K562 (cell line): ENCODE data around the gene HIPK2. TPM values are rescaled to one million over a fixed set of nuclear protein-coding genes. Genes with fewer than 3 reads are reported as not detected.

ENCODE experiments used
- ATAC-seq: fragments of 200-7000 bp; cut with Tn5 transposase; 3 replicates; pipeline ENCODE4 v1.9.1; 2020; ENCODE audit warnings: moderate library complexity
- BruUV-seq: library from RNA; stranded (reverse); fragments of 400-500 nt; replicated peaks from 2 replicates; lab custom pipeline; 2021; lab: Mats Ljungman, UMichigan
- CTCF ChIA-PET: fragments of 300-600 bp; formaldehyde crosslinking; extraction: SDS; loops from one replicate; lab custom pipeline; 2021; ENCODE audit warnings: low intra/inter-chr PET ratio; lab: Yijun Ruan, JAX
- POLR2A ChIA-PET: fragments of 300-600, 350-650 bp; sonication (Branson Sonifier 250); formaldehyde crosslinking; extraction: SDS; loops from one replicate; lab custom pipeline; 2021; ENCODE audit warnings: antibody characterized with exemption, inconsistent platforms; lab: Yijun Ruan, JAX
- DNase-seq, 4 experiments: peaks; one replicate each; pipeline versions ENCODE4 v3.0.0 to v3.0.0-alpha.2; 2011 to 2018; ENCODE audit warnings: low spot score in 3 of 4, mixed read lengths in 3 of 4; ENCODE audit errors: extremely low read depth in 1 of 4
- FAIRE-seq: peaks from 2 replicates; lab custom pipeline; 2011; peaks lifted over from hg19 to GRCh38; lab: Jason Lieb, UNC
- H2AFZ ChIP-seq: 2 replicates; pipeline ENCODE4 v1.6.0; 2011; ENCODE audit warnings: low read depth, low read length, control low read depth, inconsistent platforms
- H3K27ac ChIP-seq: fragments of 200-600 bp; 3 replicates; pipeline ENCODE4 v1.8.0; 2011; ENCODE audit warnings: low read depth, mild to moderate bottlenecking, control low read depth, inconsistent platforms, low read length, moderate library complexity, mixed read lengths; ENCODE audit errors: extremely low read depth
- H3K27me3 ChIP-seq, 2 experiments: fragments of 300-600 bp in 1 of 2; 2 replicates in 1 of 2; 3 replicates in 1 of 2; pipeline versions ENCODE4 v1.6.0 to v1.8.0; 2011; ENCODE audit warnings: inconsistent platforms in 2 of 2, low read length in 2 of 2, mild to moderate bottlenecking in 1 of 2, mixed read lengths in 1 of 2, moderate library complexity in 1 of 2; ENCODE audit not compliant: control insufficient read depth in 2 of 2, insufficient read depth in 2 of 2
- H3K36me3 ChIP-seq: fragments of 300-600 bp; 3 replicates; pipeline ENCODE4 v1.8.0; 2011; ENCODE audit warnings: mild to moderate bottlenecking, low read length, inconsistent platforms; ENCODE audit not compliant: control insufficient read depth, insufficient read depth
- H3K4me1 ChIP-seq, 2 experiments: fragments of 200-600 bp in 1 of 2; replicated peaks in 1 of 2; 2 replicates in 1 of 2; 3 replicates in 1 of 2; pipeline versions ENCODE4 v1.5.1 to v1.8.0; 2011; ENCODE audit warnings: inconsistent platforms in 2 of 2, low read length in 2 of 2, mild to moderate bottlenecking in 1 of 2, mixed read lengths in 1 of 2, moderate library complexity in 1 of 2; ENCODE audit not compliant: control insufficient read depth in 2 of 2, insufficient read depth in 2 of 2
- H3K4me2 ChIP-seq: 2 replicates; pipeline ENCODE4 v1.6.1; 2011; ENCODE audit warnings: low read length, control low read depth, inconsistent platforms, mixed read lengths; ENCODE audit not compliant: insufficient read depth
- H3K4me3 ChIP-seq: fragments of 200-600 bp; sonication (generic), shearing (Covaris generic); 2 replicates; pipeline ENCODE4 v1.5.1; 2016; ENCODE audit warnings: control low read depth, inconsistent platforms
- H3K79me2 ChIP-seq: fragments of 200-600 bp; 3 replicates; pipeline ENCODE4 v1.8.0; 2011; ENCODE audit warnings: low read length, inconsistent platforms; ENCODE audit not compliant: control insufficient read depth, insufficient read depth
- H3K9ac ChIP-seq, 2 experiments: 2 replicates each; pipeline versions ENCODE4 v1.6.0 to v1.6.1; 2011; ENCODE audit warnings: low read depth in 2 of 2, low read length in 2 of 2, control low read depth in 1 of 2, inconsistent platforms in 1 of 2, mild to moderate bottlenecking in 1 of 2, mixed read lengths in 1 of 2; ENCODE audit not compliant: insufficient read depth in 1 of 2
- H3K9me1 ChIP-seq: one replicate; pipeline ENCODE4 v1.6.0; 2011; ENCODE audit warnings: inconsistent platforms, mild to moderate bottlenecking, low read length, moderate library complexity; ENCODE audit not compliant: control insufficient read depth, insufficient read depth
- H3K9me3 ChIP-seq: replicated peaks from 2 replicates; pipeline ENCODE4 v1.5.1; 2011; ENCODE audit warnings: low read depth, low read length, inconsistent platforms; ENCODE audit not compliant: control insufficient read depth, insufficient read depth
- H4K20me1 ChIP-seq: replicated peaks from 2 replicates; pipeline ENCODE4 v1.6.1; 2011; ENCODE audit warnings: low read length, inconsistent platforms, mixed read lengths; ENCODE audit not compliant: control insufficient read depth, insufficient read depth
- BHLHE40 ChIP-seq: IDR thresholded peaks from 2 replicates; pipeline ENCODE4 v1.6.1; 2011; ENCODE audit warnings: low read length, improper control_type of control experiment
- KLF16 ChIP-seq: IDR thresholded peaks from 2 replicates; pipeline ENCODE4 v1.6.1; 2016; ENCODE audit warnings: antibody characterized with exemption
- MYC ChIP-seq, 2 experiments: fragments of 250-450 bp in 1 of 2; sonication (Bioruptor Pico) in 1 of 2; IDR thresholded peaks; 2 replicates each; pipeline versions ENCODE4 v1.5.1 to v1.6.1; 2012 to 2021; ENCODE audit warnings: low read depth in 2 of 2, borderline replicate concordance in 1 of 2, improper control_type of control experiment in 1 of 2, low read length in 1 of 2, mild to moderate bottlenecking in 1 of 2, moderate library complexity in 1 of 2
- SETDB1 ChIP-seq: IDR thresholded peaks from one replicate; pipeline ENCODE4 v1.6.1; 2012; ENCODE audit warnings: low read length, control low read depth, inconsistent platforms
- ZFP30 ChIP-seq: fragments of 250-450 bp; sonication (Bioruptor Pico); IDR thresholded peaks from 2 replicates; pipeline ENCODE4 v1.8.0; 2022; ENCODE audit warnings: moderate library complexity, mild to moderate bottlenecking, inconsistent platforms, borderline replicate concordance
- WGBS: fragments of 100-300 bp; shearing (Covaris generic); methylation state at CpG from one replicate; pipeline ENCODE4 v1.1.6; 2016; ENCODE audit warnings: low coverage, mixed read lengths; ENCODE audit not compliant: insufficient coverage; ENCODE audit errors: missing lambda C conversion rate; 5-methylcytosine and 5-hydroxymethylcytosine counted together
- in situ Hi-C: fragments of 300-500 bp; cut with MboI; formaldehyde crosslinking; loops from 4 replicates; pipeline ENCODE4 v1.15.0; 2018; ENCODE audit warnings: inconsistent platforms, mixed read lengths
- intact Hi-C: fragments of 100-400 bp; cut with micrococcal nuclease; formaldehyde crosslinking; loops from 2 replicates; pipeline ENCODE4 v1.14.2; 2022
- polyA plus RNA-seq, 8 experiments: library from polyadenylated mRNA; depleted of rRNA in 4 of 8; stranded (reverse) in 5 of 8; unstranded in 3 of 8; fragments of >200 nt; fragmentation: Nextera tagmentation in 2 of 8; fragmentation: Illumina TruSeq in 1 of 8; extraction: Ambion mirVana in 2 of 8; extraction: Trizol in 1 of 8; gene quantifications; 2 replicates each; pipeline versions ENCODE4 v1.2.1 to v1.2.3, GENCODE V29; 2011 to 2014; ENCODE audit warnings: inconsistent platforms in 1 of 8, missing spikeins in 1 of 8
- total RNA-seq, 7 experiments: library from RNA; depleted of rRNA in 6 of 7; stranded (reverse); fragments of >200 nt in 6 of 7; fragmentation: Illumina TruSeq in 2 of 7; extraction: Trizol in 2 of 7; gene quantifications; 2 replicates each; pipeline versions ENCODE4 v1.2.1 to v1.2.3, GENCODE V29; 2011 to 2021; ENCODE audit warnings: low replicate concordance in 1 of 7
- TF ChIP-seq, protein P1 (sequence below): sonication (generic); formaldehyde crosslinking; IDR thresholded peaks from 2 replicates; pipeline ENCODE4 v1.8.0; 2022; ENCODE audit warnings: mild to moderate bottlenecking, missing genetic modification reagents
- TF ChIP-seq, protein P2 (sequence below): fragments of 450-650 bp; IDR thresholded peaks from 2 replicates; pipeline ENCODE4 v1.7.1; 2018; ENCODE audit warnings: mild to moderate bottlenecking, low read depth; ENCODE audit not compliant: partially characterized antibody

HIPK2 gene
- total and polyA plus RNA-seq, 9 of the 15 experiments (the other 6 are each of a cell fraction or from before 2014, with no cell fraction given): 0.69 to 19.8 (median 5.1) TPM

DNA sequence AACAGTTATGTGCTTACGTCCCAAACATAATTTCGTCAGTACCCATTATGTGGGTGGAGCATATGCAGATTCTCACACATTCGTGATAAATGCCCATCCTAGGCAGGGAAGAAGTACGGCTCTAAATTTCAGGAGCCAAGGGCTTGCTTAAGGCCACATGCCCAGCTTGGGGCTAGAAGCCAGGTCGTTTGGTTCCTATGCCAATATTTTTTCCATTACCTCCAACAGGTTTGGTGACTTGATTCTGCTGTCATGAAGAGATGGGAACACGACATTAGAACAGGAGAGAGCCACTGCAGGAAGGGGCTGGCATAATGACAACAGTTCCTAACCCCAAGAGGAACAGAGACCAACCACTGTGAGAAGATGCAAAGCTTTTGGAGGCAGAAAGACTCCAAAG is 85.1 kb downstream of the HIPK2 start:
- no peak overlapping the region for H3K4me2 ChIP-seq
- POLR2A ChIA-PET: interaction anchor here (1.1 kb wide), 1 partner anchor 28 kb away, joined by 3 read pairs; no protein-coding TSS in a partner anchor
- no peak for FAIRE-seq
- no peaks in the 10 kb centered on the region for H3K27me3 ChIP-seq
- CTCF ChIA-PET: no interaction called here
- H2AFZ ChIP-seq: no peak overlapping the region
- no peaks in the 10 kb centered on the region for H3K79me2 ChIP-seq
- intact Hi-C loops: no loop called here
- no peak for DNase-seq
- no peak overlapping the region for H3K9ac ChIP-seq
- no peaks in the 10 kb centered on the region for H3K9me1 ChIP-seq
- TF ChIP-seq KLF16: no peak
- no peak for TF ChIP-seq MYC (IDR thresholded peaks at IDR 0.05; ENCODE audit: low read depth, low read length)
- TF ChIP-seq MYC (CRISPR knock-in tag; IDR thresholded peaks at IDR 0.05; ENCODE audit: borderline replicate concordance, low read depth): no peak
- TF ChIP-seq, protein P1, sequence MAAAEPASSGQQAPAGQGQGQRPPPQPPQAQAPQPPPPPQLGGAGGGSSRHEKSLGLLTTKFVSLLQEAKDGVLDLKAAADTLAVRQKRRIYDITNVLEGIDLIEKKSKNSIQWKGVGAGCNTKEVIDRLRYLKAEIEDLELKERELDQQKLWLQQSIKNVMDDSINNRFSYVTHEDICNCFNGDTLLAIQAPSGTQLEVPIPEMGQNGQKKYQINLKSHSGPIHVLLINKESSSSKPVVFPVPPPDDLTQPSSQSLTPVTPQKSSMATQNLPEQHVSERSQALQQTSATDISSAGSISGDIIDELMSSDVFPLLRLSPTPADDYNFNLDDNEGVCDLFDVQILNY (CRISPR knock-in tag): no peak
- TF ChIP-seq SETDB1: no peak
- TF ChIP-seq, protein P2, sequence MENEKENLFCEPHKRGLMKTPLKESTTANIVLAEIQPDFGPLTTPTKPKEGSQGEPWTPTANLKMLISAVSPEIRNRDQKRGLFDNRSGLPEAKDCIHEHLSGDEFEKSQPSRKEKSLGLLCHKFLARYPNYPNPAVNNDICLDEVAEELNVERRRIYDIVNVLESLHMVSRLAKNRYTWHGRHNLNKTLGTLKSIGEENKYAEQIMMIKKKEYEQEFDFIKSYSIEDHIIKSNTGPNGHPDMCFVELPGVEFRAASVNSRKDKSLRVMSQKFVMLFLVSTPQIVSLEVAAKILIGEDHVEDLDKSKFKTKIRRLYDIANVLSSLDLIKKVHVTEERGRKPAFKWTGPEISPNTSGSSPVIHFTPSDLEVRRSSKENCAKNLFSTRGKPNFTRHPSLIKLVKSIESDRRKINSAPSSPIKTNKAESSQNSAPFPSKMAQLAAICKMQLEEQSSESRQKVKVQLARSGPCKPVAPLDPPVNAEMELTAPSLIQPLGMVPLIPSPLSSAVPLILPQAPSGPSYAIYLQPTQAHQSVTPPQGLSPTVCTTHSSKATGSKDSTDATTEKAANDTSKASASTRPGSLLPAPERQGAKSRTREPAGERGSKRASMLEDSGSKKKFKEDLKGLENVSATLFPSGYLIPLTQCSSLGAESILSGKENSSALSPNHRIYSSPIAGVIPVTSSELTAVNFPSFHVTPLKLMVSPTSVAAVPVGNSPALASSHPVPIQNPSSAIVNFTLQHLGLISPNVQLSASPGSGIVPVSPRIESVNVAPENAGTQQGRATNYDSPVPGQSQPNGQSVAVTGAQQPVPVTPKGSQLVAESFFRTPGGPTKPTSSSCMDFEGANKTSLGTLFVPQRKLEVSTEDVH: no peak
- TF ChIP-seq BHLHE40: no peak
- no peak for TF ChIP-seq ZFP30 (CRISPR knock-in tag)
- TF ChIP-seq, all 486 proteins: peak for 0
- no peak overlapping the region for H3K27ac ChIP-seq
- H3K4me1 ChIP-seq: peaks cover 7 to 9% of the 10 kb centered on the region in 2 experiments
- WGBS: 42% methylated on average over 6 of the region's 6 CpGs
- ATAC-seq: no peak
- peaks cover 9% of the 10 kb centered on the region for H4K20me1 ChIP-seq
- in situ Hi-C loops: no loop called here
- H3K4me3 ChIP-seq: no peak overlapping the region
- no TSS peak for BruUV-seq
- H3K36me3 ChIP-seq: no peaks in the 10 kb centered on the region
- H3K9me3 ChIP-seq: no peaks in the 10 kb centered on the region
